Measurements from ENCODE around the gene YWHAG. TPM values are rescaled to one million over a fixed set of nuclear protein-coding genes. Genes with fewer than 3 reads are reported as not detected.

YWHAG gene
- total and polyA plus RNA-seq, 9 of the 15 experiments (the other 6 are each of a cell fraction or from before 2014, with no cell fraction given), result 30.4 to 246 (median 94.5) TPM

- TF ChIP-seq TFE3 (CRISPR knock-in tag; IDR thresholded peaks at IDR 0.05), result no peak
- TF ChIP-seq ZNF655 (CRISPR knock-in tag; IDR thresholded peaks at IDR 0.05), result no peak
- no peak for TF ChIP-seq HNRNPK (IDR thresholded peaks at IDR 0.05; ENCODE audit: low read depth, low read length, poor library complexity, severe bottlenecking)
- no peak for TF ChIP-seq DDX20 (tag; IDR thresholded peaks at IDR 0.05; ENCODE audit: low read depth)
- no peak for TF ChIP-seq FIP1L1 (IDR thresholded peaks at IDR 0.05; ENCODE audit: low read depth, low read length, poor library complexity, severe bottlenecking)
- TF ChIP-seq TBP (optimal IDR thresholded peaks at IDR 0.05; ENCODE audit: low read depth, low read length), result no peak
- peak; percentile 54; the same call in 1 of the 2 replicates for TF ChIP-seq ARID4B (CRISPR knock-in tag; IDR thresholded peaks at IDR 0.05)
- no peak for TF ChIP-seq ZNF398 (CRISPR knock-in tag; IDR thresholded peaks at IDR 0.05)
- TF ChIP-seq RBM14 (IDR thresholded peaks at IDR 0.05; ENCODE audit: borderline replicate concordance, insufficient read depth, low read depth, low read length), result no peak
- 0 out of 2 replicates have a peak, but pooled peaks have one; percentile 20 for TF ChIP-seq HIVEP1 (CRISPR knock-in tag; IDR thresholded peaks at IDR 0.05)
- TF ChIP-seq COPS2 (conservative IDR thresholded peaks at IDR 0.05), result no peak
- peak; percentile 97; the same call in 1 of the 2 replicates for TF ChIP-seq STAG1 (CRISPR knock-in tag; IDR thresholded peaks at IDR 0.05; ENCODE audit: borderline replicate concordance)
- TF ChIP-seq TGIF2 (CRISPR knock-in tag; IDR thresholded peaks at IDR 0.05), result no peak
- TF ChIP-seq CCNT2 (IDR thresholded peaks at IDR 0.05; ENCODE audit: borderline replicate concordance, extremely low read depth, insufficient read length, low read depth, low read length), result peak; percentile 41
- no peak for TF ChIP-seq ZNF282 (CRISPR knock-in tag; IDR thresholded peaks at IDR 0.05)
Measured at GRCh38 chr7:76314042-76314721, 44.6 kb downstream of the YWHAG start (continued).
